ENCODE measurements around the gene CABP7.

The CABP7 gene

DNA sequence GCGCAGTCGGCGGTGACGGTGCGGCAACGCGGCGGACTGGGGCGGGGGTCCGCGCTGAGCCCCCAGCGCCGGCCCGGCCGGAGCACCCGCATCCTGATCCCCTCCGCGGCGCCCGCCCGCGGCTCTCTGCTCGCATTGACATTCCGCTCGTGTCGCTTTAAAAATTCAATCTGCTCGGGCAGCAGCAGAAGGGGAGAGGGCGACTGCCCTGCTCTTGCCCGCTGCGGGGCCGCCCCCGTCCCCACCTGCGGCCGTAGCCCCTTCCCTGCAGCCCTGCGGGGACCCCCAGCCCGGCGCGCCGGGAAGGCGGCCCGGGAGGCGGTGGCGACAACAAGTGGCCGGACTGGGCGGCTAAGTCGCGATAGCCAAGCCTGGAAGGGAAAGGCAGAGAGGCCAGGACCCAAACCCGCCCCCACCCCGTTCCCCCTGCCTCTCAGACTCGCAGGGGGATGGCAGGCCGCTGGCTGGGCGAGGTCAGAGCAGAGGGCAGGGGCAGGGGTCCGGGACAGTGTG is 1.1 kb downstream of the CABP7 start:
- Mint-ChIP-seq H3K9me3 (no peaks in the 10 kb centered on the region), H3K4me1 (no peaks in the 10 kb centered on the region), H3K27me3 (ENCODE audit: low read depth, poor library complexity) (peaks cover 81% of the 10 kb centered on the region)

DNA sequence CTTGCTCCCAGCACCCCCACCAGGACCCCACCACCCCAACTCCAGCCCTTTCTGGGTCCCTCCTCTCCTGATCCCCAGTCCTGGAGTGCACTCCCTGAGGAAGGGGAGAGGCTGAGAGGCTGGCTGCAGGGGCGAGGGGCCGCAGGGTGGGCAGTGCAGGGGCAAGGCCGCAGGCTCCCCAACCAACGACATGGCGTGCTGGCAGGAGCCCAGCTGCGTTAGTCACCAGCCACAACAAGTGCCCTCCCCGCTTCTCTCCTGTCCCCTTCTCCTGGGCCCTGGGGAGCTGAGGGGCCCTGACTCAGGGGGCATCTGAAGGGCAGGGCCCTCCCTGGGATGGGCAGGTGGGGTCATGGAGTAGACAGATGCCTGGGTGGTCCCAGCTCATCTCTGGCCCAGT is 2.3 kb downstream of the CABP7 start:
- peaks cover 85% of the 10 kb centered on the region for H3K27me3 Mint-ChIP-seq (ENCODE audit: low read depth, poor library complexity)
- no peak for DNase-seq
- H3K4me3 Mint-ChIP-seq: no peak overlapping the region
- H3K9me3 Mint-ChIP-seq: no peaks in the 10 kb centered on the region
- H3K4me1 Mint-ChIP-seq: peaks cover 5% of the 10 kb centered on the region
- no peaks in the 10 kb centered on the region for H3K36me3 Mint-ChIP-seq (ENCODE audit: low read depth)
- TF ChIP-seq, protein P1, sequence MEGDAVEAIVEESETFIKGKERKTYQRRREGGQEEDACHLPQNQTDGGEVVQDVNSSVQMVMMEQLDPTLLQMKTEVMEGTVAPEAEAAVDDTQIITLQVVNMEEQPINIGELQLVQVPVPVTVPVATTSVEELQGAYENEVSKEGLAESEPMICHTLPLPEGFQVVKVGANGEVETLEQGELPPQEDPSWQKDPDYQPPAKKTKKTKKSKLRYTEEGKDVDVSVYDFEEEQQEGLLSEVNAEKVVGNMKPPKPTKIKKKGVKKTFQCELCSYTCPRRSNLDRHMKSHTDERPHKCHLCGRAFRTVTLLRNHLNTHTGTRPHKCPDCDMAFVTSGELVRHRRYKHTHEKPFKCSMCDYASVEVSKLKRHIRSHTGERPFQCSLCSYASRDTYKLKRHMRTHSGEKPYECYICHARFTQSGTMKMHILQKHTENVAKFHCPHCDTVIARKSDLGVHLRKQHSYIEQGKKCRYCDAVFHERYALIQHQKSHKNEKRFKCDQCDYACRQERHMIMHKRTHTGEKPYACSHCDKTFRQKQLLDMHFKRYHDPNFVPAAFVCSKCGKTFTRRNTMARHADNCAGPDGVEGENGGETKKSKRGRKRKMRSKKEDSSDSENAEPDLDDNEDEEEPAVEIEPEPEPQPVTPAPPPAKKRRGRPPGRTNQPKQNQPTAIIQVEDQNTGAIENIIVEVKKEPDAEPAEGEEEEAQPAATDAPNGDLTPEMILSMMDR (IDR thresholded peaks at IDR 0.05): no peak
- H3K27ac Mint-ChIP-seq: no peak overlapping the region

More for the DNA sequence above, 1.1 kb downstream of the CABP7 start:
- H3K4me3 Mint-ChIP-seq: no peak overlapping the region
- no peak for DNase-seq
- no peak overlapping the region for H3K27ac Mint-ChIP-seq
- H3K36me3 Mint-ChIP-seq (ENCODE audit: low read depth): no peaks in the 10 kb centered on the region
- TF ChIP-seq, protein P1 (IDR thresholded peaks at IDR 0.05): no peak

DNA sequence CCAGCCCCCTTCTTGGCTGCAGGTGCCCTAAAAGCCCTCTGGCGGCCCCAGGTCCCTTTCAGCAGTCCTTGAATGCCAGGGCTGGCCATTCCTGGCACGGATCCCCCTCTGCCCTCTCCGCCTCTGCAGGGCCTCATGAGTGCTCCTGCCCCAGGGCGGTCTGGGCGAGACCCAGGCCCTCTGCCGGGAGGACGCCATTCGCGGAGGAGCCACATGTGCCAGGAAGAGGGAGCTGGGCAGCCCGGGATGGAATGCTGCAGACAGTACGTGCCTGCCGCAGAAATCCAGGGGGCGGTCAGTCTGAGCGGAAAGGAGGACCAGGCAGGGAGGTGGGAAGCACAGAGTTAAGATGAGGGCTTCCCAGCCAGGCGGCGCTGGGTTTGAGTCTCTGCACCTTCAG is 2.8 kb downstream of the CABP7 start:
- Mint-ChIP-seq H3K27ac (no peak overlapping the region), H3K9me3 (no peaks in the 10 kb centered on the region), H3K4me3 (no peak overlapping the region), H3K4me1 (peaks cover 5% of the 10 kb centered on the region), H3K27me3 (ENCODE audit: low read depth, poor library complexity) (peaks cover 83% of the 10 kb centered on the region), H3K36me3 (ENCODE audit: low read depth) (no peaks in the 10 kb centered on the region)
- no peak for DNase-seq
- TF ChIP-seq, protein P1 (IDR thresholded peaks at IDR 0.05): no peak

DNA sequence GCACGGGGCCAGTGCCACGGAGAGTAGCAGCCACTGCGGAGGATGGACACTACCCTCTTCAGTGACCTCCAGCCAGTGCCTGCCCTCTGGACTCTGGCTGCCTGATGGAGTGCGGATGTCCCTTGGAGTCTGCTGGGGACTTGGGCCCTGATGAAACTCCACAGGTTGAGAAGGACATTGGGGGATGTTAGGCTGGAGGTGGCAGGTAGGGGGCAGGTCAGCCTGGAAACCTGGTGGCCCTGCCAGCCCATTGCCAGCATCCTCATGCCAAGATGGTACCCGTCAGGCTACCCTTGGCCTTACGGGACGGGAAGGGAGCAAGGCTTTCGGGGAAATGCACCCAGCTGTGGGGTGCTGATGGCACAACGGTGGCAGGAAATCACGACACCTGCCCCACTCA is 4.0 kb downstream of the CABP7 start:
- no peak for DNase-seq
- Mint-ChIP-seq H3K27me3 (ENCODE audit: low read depth, poor library complexity) (peaks cover 71% of the 10 kb centered on the region), H3K4me3 (no peak overlapping the region)

DNA sequence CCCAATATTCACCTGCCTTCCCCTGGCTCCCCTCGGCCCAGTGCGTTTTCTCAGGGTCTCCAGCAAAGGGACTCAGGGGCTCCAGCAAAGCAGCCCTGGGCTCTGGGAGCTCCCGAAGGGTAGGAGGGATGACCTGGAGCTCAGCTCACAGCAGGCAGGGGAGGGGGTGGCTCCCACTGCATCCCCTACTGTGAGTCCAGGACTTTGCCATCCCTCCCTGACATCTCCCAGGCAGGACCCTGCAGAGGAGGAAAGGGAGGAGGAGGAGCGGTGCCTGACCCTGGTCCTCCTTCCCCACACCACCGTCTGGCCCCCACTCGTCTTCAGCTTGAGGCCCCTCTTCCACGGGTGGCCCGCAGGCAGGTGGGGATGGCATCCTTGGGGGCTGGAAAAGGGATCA is 5.0 kb downstream of the CABP7 start:
- no peaks in the 10 kb centered on the region for H3K9me3 Mint-ChIP-seq
- H3K4me3 Mint-ChIP-seq: no peak overlapping the region
- peaks cover 5% of the 10 kb centered on the region for H3K4me1 Mint-ChIP-seq
- TF ChIP-seq, protein P1 (IDR thresholded peaks at IDR 0.05): no peak
- peaks cover 61% of the 10 kb centered on the region for H3K27me3 Mint-ChIP-seq (ENCODE audit: low read depth, poor library complexity)
- DNase-seq: no peak
- no peak overlapping the region for H3K27ac Mint-ChIP-seq
- H3K36me3 Mint-ChIP-seq (ENCODE audit: low read depth): no peaks in the 10 kb centered on the region

More for the DNA sequence above, 4.0 kb downstream of the CABP7 start:
- Mint-ChIP-seq H3K36me3 (ENCODE audit: low read depth) (no peaks in the 10 kb centered on the region), H3K9me3 (no peaks in the 10 kb centered on the region), H3K4me1 (peaks cover 5% of the 10 kb centered on the region), H3K27ac (no peak overlapping the region)
- TF ChIP-seq, protein P1 (IDR thresholded peaks at IDR 0.05): no peak

DNA sequence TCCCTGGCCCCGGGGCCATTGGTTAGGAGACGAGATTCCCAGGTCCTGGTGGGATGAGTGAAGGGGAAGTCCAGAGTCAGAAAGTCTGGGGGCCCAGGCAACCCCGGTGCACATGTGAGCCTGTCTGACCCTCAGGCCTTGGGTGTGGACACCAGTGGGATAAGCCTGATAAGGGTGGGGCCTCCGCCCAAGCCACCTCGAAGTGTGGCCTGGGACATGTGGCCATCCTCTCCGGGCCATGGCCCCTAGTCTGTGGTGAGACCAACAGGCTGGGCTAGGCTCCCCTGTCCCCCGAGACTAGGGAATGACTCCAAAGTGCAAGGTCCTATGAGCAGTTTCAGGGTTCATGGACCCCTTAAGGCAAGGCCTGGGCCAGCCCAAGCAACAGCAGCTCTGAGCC is 6.3 kb downstream of the CABP7 start:
- peaks cover 5% of the 10 kb centered on the region for H3K4me1 Mint-ChIP-seq
- H3K27me3 Mint-ChIP-seq (ENCODE audit: low read depth, poor library complexity): peaks cover 56% of the 10 kb centered on the region
- no peaks in the 10 kb centered on the region for H3K9me3 Mint-ChIP-seq
- no peak overlapping the region for H3K4me3 Mint-ChIP-seq
- DNase-seq: no peak
- no peak overlapping the region for H3K27ac Mint-ChIP-seq
- TF ChIP-seq, protein P1 (IDR thresholded peaks at IDR 0.05): no peak
- H3K36me3 Mint-ChIP-seq (ENCODE audit: low read depth): no peaks in the 10 kb centered on the region
